Lower lobe of right lung (tissue), 2 donors: ENCODE data around the gene LAMC1. TPM values are rescaled to one million over a fixed set of nuclear protein-coding genes. Genes with fewer than 3 reads are reported as not detected.

Source experiments
- ATAC-seq, 2 donors: fragments of 200-7000 bp; cut with Tn5 transposase; one replicate each; pipeline ENCODE4 v1.9.1; 2020 to 2022; ENCODE audit warnings: mild to moderate bottlenecking in 2 of 2, moderate library complexity in 2 of 2
- DNase-seq: peaks from one replicate; pipeline ENCODE4 v3.0.0-alpha.2; 2020
- H3K27ac ChIP-seq: fragments of 200-600 bp; one replicate; pipeline ENCODE4 v1.8.0; 2022
- H3K27me3 ChIP-seq: fragments of 200-600 bp; one replicate; pipeline ENCODE4 v1.8.0; 2022; ENCODE audit warnings: low read depth
- H3K36me3 ChIP-seq: fragments of 200-600 bp; one replicate; pipeline ENCODE4 v1.8.0; 2022; ENCODE audit warnings: mild to moderate bottlenecking
- H3K4me1 ChIP-seq: fragments of 200-600 bp; one replicate; pipeline ENCODE4 v1.8.0; 2022
- H3K4me3 ChIP-seq: fragments of 200-600 bp; one replicate; pipeline ENCODE4 v1.8.0; 2022; ENCODE audit warnings: mild to moderate bottlenecking
- H3K9me3 ChIP-seq: fragments of 200-600 bp; one replicate; pipeline ENCODE4 v1.8.0; 2022
- CTCF ChIP-seq: fragments of 200-600 bp; IDR thresholded peaks from one replicate; pipeline ENCODE4 v1.8.0; 2022; ENCODE audit warnings: antibody characterized with exemption, mild to moderate bottlenecking
- intact Hi-C: fragments of 100-400 bp; cut with DNase I; formaldehyde crosslinking; loops from one replicate; pipeline ENCODE4 v1.11.0; 2022
- total RNA-seq: library from RNA; stranded (reverse); fragmentation: NEBNext Ultra II Directional; extraction: Animal tissue kit (Norgen Biotek cat#: 25700); gene quantifications from one replicate; pipeline ENCODE4 v1.2.1, GENCODE V29; 2021
- donor health status: DM: no; HTN: yes; CAD: no; lungs with severe emphysema.

LAMC1 gene
- total RNA-seq, 1 donor from 2014 or later, result 96.9 TPM

- Histone ChIP-seq H3K9me3 (no peaks in the 10 kb centered on the region), H3K4me3 (no peak overlapping the region), H3K36me3 (no peaks in the 10 kb centered on the region), H3K4me1 (peaks cover 8% of the 10 kb centered on the region), H3K27ac (no peak overlapping the region), H3K27me3 (no peaks in the 10 kb centered on the region)
- DNase-seq (no peak), ATAC-seq (no peak)
- no peak for TF ChIP-seq CTCF
- intact Hi-C loops, result no loop called here
These were observed 155.3 kb downstream of the LAMC1 start for GRCh38 chr1:183178545-183178944.

- intact Hi-C loops, result no loop called here
- TF ChIP-seq CTCF, result no peak
- no peaks in the 10 kb centered on the region for H3K9me3 ChIP-seq
- ATAC-seq (no peak), DNase-seq (no peak)
- peaks cover 8% of the 10 kb centered on the region for H3K4me1 ChIP-seq
- no peak overlapping the region for H3K27ac ChIP-seq
- H3K27me3 ChIP-seq, result no peaks in the 10 kb centered on the region
- H3K4me3 ChIP-seq, result no peak overlapping the region
- no peaks in the 10 kb centered on the region for H3K36me3 ChIP-seq
These were observed 155.8 kb downstream of the LAMC1 start for GRCh38 chr1:183179033-183179432.

GRCh38 chr1:183180218-183180617, 157.0 kb downstream of the LAMC1 start:
- intact Hi-C loops, result no loop called here
- H3K9me3 ChIP-seq, result no peaks in the 10 kb centered on the region
- H3K4me1 ChIP-seq, result peaks cover 8% of the 10 kb centered on the region
- DNase-seq, result no peak
- no peak for TF ChIP-seq CTCF
- no peaks in the 10 kb centered on the region for H3K27me3 ChIP-seq
- H3K36me3 ChIP-seq, result no peaks in the 10 kb centered on the region
- H3K27ac ChIP-seq, result peak overlapping the region; percentile 5
- peak; percentile 82 to 83 for ATAC-seq
- H3K4me3 ChIP-seq, result no peak overlapping the region

- Histone ChIP-seq H3K27me3 (no peaks in the 10 kb centered on the region), H3K4me1 (peaks cover 8% of the 10 kb centered on the region), H3K4me3 (no peak overlapping the region), H3K9me3 (no peaks in the 10 kb centered on the region), H3K27ac (peak overlapping the region; percentile 5), H3K36me3 (no peaks in the 10 kb centered on the region)
- TF ChIP-seq CTCF, result no peak
- no peak for DNase-seq
- peak; percentile 84 to 91 for ATAC-seq
- intact Hi-C loops, result no loop called here
These were observed 157.4 kb downstream of the LAMC1 start for GRCh38 chr1:183180634-183181056.

GRCh38 chr1:183185941-183186490, 162.8 kb downstream of the LAMC1 start, which contains the start of gene LAMC2:
TSS of gene LAMC2 (plus strand) at chr1:183186264. CDS start at chr1:183186353, 89 bp downstream.
- Histone ChIP-seq H3K4me3 (peak within 1 kb of the TSS; percentile 50), H3K27ac (peak within 1 kb of the TSS; percentile 61), H3K4me1 (peaks cover 4% of the 10 kb centered on the region), H3K36me3 (no peaks in the 10 kb centered on the region), H3K27me3 (no peaks in the 10 kb centered on the region), H3K9me3 (no peaks in the 10 kb centered on the region)
- peak; percentile 72 for DNase-seq
- intact Hi-C loops, result no loop called here
- peak; percentile 29 for TF ChIP-seq CTCF
- ATAC-seq, result peak; percentile 95 to 98
